Calu3 (cell line): ENCODE results near the gene ZNF597. TPM values are rescaled to one million over a fixed set of nuclear protein-coding genes. Genes with fewer than 3 reads are reported as not detected.

Experiments
- BruUV-seq: library from RNA; stranded (reverse); fragments of 400-500 nt; replicated peaks from 2 replicates; lab custom pipeline; 2021; lab: Mats Ljungman, UMichigan
- CTCF ChIA-PET: fragments of 300-600 bp; sonication (Branson Sonifier 250); formaldehyde crosslinking; loops from one replicate; lab custom pipeline; 2022; ENCODE audit warnings: antibody characterized with exemption; lab: Charles Lee
- DNase-seq: peaks from one replicate; pipeline ENCODE4 v3.0.0; 2022
- H3K27ac Mint-ChIP-seq: one replicate; pipeline ENCODE4 v1.8.0; 2022; ENCODE audit warnings: mixed read lengths; ENCODE audit not compliant: unreplicated experiment
- H3K27me3 Mint-ChIP-seq: one replicate; pipeline ENCODE4 v1.8.0; 2022; ENCODE audit warnings: mixed read lengths; ENCODE audit not compliant: unreplicated experiment
- H3K36me3 Mint-ChIP-seq: one replicate; pipeline ENCODE4 v1.8.0; 2022; ENCODE audit warnings: mild to moderate bottlenecking, moderate library complexity, mixed read lengths; ENCODE audit not compliant: insufficient read depth, unreplicated experiment
- H3K4me1 Mint-ChIP-seq: one replicate; pipeline ENCODE4 v1.8.0; 2022; ENCODE audit warnings: mild to moderate bottlenecking, low read depth, mixed read lengths; ENCODE audit not compliant: unreplicated experiment
- H3K4me3 Mint-ChIP-seq: one replicate; pipeline ENCODE4 v1.8.0; 2022; ENCODE audit warnings: mild to moderate bottlenecking, low read depth, moderate library complexity, mixed read lengths; ENCODE audit not compliant: unreplicated experiment
- H3K9me3 Mint-ChIP-seq: one replicate; pipeline ENCODE4 v1.8.0; 2022; ENCODE audit warnings: low read depth, mixed read lengths; ENCODE audit not compliant: unreplicated experiment
- CTCF ChIP-seq: fragments of 200-600 bp; IDR thresholded peaks from one replicate; pipeline ENCODE4 v1.8.0; 2022; ENCODE audit warnings: antibody characterized with exemption; ENCODE audit not compliant: unreplicated experiment
- intact Hi-C: fragments of 100-400 bp; cut with micrococcal nuclease; formaldehyde crosslinking; loops from one replicate; pipeline ENCODE4 v1.10.0; 2022; ENCODE audit not compliant: unreplicated experiment
- total RNA-seq: library from RNA; stranded (reverse); gene quantifications from 2 replicates; pipeline ENCODE4 v1.2.3, GENCODE V29; 2022

Gene ZNF597
- total RNA-seq, 1 experiment from 2014 or later, result 2.7 TPM

GRCh38 chr16:3485097-3485745, 41.9 kb upstream of the ZNF597 start:
- H3K36me3 Mint-ChIP-seq, result peaks cover 54% of the 10 kb centered on the region
- no peak for DNase-seq
- CTCF ChIA-PET, result interaction anchor here (1.0 kb wide), 1 partner anchor 24 kb away, joined by 4 read pairs; no protein-coding TSS in a partner anchor
- BruUV-seq, result TSS peak; percentile 7
- no peak overlapping the region for H3K4me3 Mint-ChIP-seq
- no peak for TF ChIP-seq CTCF
- no peaks in the 10 kb centered on the region for H3K9me3 Mint-ChIP-seq
- no peaks in the 10 kb centered on the region for H3K27me3 Mint-ChIP-seq
- H3K27ac Mint-ChIP-seq, result no peak overlapping the region
- no peaks in the 10 kb centered on the region for H3K4me1 Mint-ChIP-seq
- intact Hi-C loops, result no loop called here

GRCh38 chr16:3484318-3485096, 41.2 kb upstream of the ZNF597 start:
- H3K36me3 Mint-ChIP-seq, result peaks cover 56% of the 10 kb centered on the region
- no peaks in the 10 kb centered on the region for H3K4me1 Mint-ChIP-seq
- CTCF ChIA-PET, result no interaction called here
- no peak overlapping the region for H3K4me3 Mint-ChIP-seq
- no TSS peak for BruUV-seq
- no peak for TF ChIP-seq CTCF
- no peaks in the 10 kb centered on the region for H3K9me3 Mint-ChIP-seq
- DNase-seq, result no peak
- no peaks in the 10 kb centered on the region for H3K27me3 Mint-ChIP-seq
- intact Hi-C loops, result no loop called here
- H3K27ac Mint-ChIP-seq, result no peak overlapping the region

GRCh38 chr16:3482659-3483241, 39.4 kb upstream of the ZNF597 start:
- Mint-ChIP-seq H3K27ac (no peak overlapping the region), H3K9me3 (no peaks in the 10 kb centered on the region), H3K36me3 (peaks cover 54% of the 10 kb centered on the region), H3K4me3 (no peak overlapping the region), H3K27me3 (no peaks in the 10 kb centered on the region), H3K4me1 (no peaks in the 10 kb centered on the region)
- no peak for TF ChIP-seq CTCF
- intact Hi-C loops, result no loop called here
- BruUV-seq, result no TSS peak
- CTCF ChIA-PET, result no interaction called here
- DNase-seq, result no peak

- TF ChIP-seq CTCF, result no peak
- H3K27ac Mint-ChIP-seq, result no peak overlapping the region
- intact Hi-C loops, result no loop called here
- no peaks in the 10 kb centered on the region for H3K9me3 Mint-ChIP-seq
- DNase-seq, result no peak
- no TSS peak for BruUV-seq
- H3K27me3 Mint-ChIP-seq, result no peaks in the 10 kb centered on the region
- H3K4me1 Mint-ChIP-seq, result no peaks in the 10 kb centered on the region
- CTCF ChIA-PET, result no interaction called here
- peaks cover 53% of the 10 kb centered on the region for H3K36me3 Mint-ChIP-seq
- H3K4me3 Mint-ChIP-seq, result no peak overlapping the region
These were observed 38.7 kb upstream of the ZNF597 start for GRCh38 chr16:3481696-3482658.
